Thyroid gland (tissue), 4 donors: Measurements from ENCODE around the gene KMT2B. TPM values are rescaled to one million over a fixed set of nuclear protein-coding genes. Genes with fewer than 3 reads are reported as not detected.
A peak's percentile ranks its signal among the peaks of the same experiment; 100 is the strongest.

Experiments
- DNase-seq, 2 donors: peaks; one replicate each; pipeline ENCODE4 v3.0.0-alpha.2; 2019
- H3K27ac ChIP-seq, 3 donors: fragments of 200-600 bp; sonication (generic); 1 replicate in 2 of 3; 2 replicates in 1 of 3; pipeline ENCODE4 v1.5.1; 2016 to 2019; ENCODE audit warnings: mild to moderate bottlenecking in 1 of 3, moderate library complexity in 1 of 3
- H3K27me3 ChIP-seq: fragments of 200-600 bp; sonication (generic); one replicate; pipeline ENCODE4 v1.5.1; 2019
- H3K36me3 ChIP-seq, 2 donors: fragments of 200-600 bp; sonication (generic); one replicate each; pipeline ENCODE4 v1.5.1; 2016 to 2019
- H3K4me1 ChIP-seq, 2 donors: fragments of 200-600 bp; sonication (generic); one replicate each; pipeline ENCODE4 v1.5.1; 2017 to 2019
- H3K4me3 ChIP-seq, 3 donors: fragments of 200-600 bp; sonication (generic); replicated peaks in 1 of 3; 1 replicate in 2 of 3; 2 replicates in 1 of 3; pipeline ENCODE4 v1.5.1; 2016; ENCODE audit warnings: mild to moderate bottlenecking in 1 of 3
- H3K9me3 ChIP-seq: fragments of 200-600 bp; sonication (generic); one replicate; pipeline ENCODE4 v1.5.1; 2017
- POLR2A ChIP-seq, 2 donors: fragments of 450-650 bp; IDR thresholded peaks; one replicate each; pipeline ENCODE4 v1.6.1; 2017; ENCODE audit warnings: antibody characterized with exemption in 2 of 2, mild to moderate bottlenecking in 2 of 2, moderate library complexity in 1 of 2
- WGBS, 2 donors: methylation state at CpG; one replicate each; pipeline ENCODE4 v1.1.5; 2017; 5-methylcytosine and 5-hydroxymethylcytosine counted together
- intact Hi-C: fragments of 100-400 bp; cut with DNase I; formaldehyde crosslinking; loops from one replicate; pipeline ENCODE4 v1.15.1; 2023
- total RNA-seq, 4 donors: library from RNA; depleted of rRNA; stranded (reverse); fragments of >200 nt; gene quantifications; one replicate each; pipeline ENCODE4 v1.2.3, GENCODE V29; 2016
- TF ChIP-seq, protein P1 (sequence below), 6 experiments: fragments of 200-600 bp in 3 of 6; fragments of 450-650 bp in 3 of 6; sonication (generic) in 3 of 6; IDR thresholded peaks; one replicate each; pipeline ENCODE4 v1.5.1; 2016 to 2019; ENCODE audit warnings: antibody characterized with exemption in 6 of 6, mild to moderate bottlenecking in 2 of 6, inconsistent platforms in 1 of 6, moderate library complexity in 1 of 6

KMT2B gene
- total RNA-seq, 4 donors from 2014 or later, result 12.4 to 29.4 (median 19.7) TPM

GRCh38 chr19:35738021-35738886, 20.5 kb downstream of the KMT2B start:
- Histone ChIP-seq H3K4me1 (peaks cover 15% of the 10 kb centered on the region in 2 donors), H3K9me3 (no peaks in the 10 kb centered on the region), H3K4me3 (no peak overlapping the region), H3K36me3 (peaks cover 22 to 26% of the 10 kb centered on the region in 2 donors), H3K27me3 (no peaks in the 10 kb centered on the region), H3K27ac (no peak overlapping the region)
- WGBS, 2 donors, result 91 to 93% methylated on average over 36 to 37 of the region's 37 CpGs
- TF ChIP-seq POLR2A (IDR thresholded peaks at IDR 0.05), result no peak
- TF ChIP-seq, protein P1, sequence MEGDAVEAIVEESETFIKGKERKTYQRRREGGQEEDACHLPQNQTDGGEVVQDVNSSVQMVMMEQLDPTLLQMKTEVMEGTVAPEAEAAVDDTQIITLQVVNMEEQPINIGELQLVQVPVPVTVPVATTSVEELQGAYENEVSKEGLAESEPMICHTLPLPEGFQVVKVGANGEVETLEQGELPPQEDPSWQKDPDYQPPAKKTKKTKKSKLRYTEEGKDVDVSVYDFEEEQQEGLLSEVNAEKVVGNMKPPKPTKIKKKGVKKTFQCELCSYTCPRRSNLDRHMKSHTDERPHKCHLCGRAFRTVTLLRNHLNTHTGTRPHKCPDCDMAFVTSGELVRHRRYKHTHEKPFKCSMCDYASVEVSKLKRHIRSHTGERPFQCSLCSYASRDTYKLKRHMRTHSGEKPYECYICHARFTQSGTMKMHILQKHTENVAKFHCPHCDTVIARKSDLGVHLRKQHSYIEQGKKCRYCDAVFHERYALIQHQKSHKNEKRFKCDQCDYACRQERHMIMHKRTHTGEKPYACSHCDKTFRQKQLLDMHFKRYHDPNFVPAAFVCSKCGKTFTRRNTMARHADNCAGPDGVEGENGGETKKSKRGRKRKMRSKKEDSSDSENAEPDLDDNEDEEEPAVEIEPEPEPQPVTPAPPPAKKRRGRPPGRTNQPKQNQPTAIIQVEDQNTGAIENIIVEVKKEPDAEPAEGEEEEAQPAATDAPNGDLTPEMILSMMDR (IDR thresholded peaks at IDR 0.05), result no peak
- intact Hi-C loops, result no loop called here
- DNase-seq, result no peak

- Histone ChIP-seq H3K4me1 (peaks cover 15% of the 10 kb centered on the region in 2 donors), H3K9me3 (no peaks in the 10 kb centered on the region), H3K36me3 (peaks cover 22 to 29% of the 10 kb centered on the region in 2 donors), H3K27ac (no peak overlapping the region), H3K27me3 (no peaks in the 10 kb centered on the region), H3K4me3 (no peak overlapping the region)
- WGBS, 2 donors, result 100% methylated on average over 1 to 2 of the region's 2 CpGs
- intact Hi-C loops, result no loop called here
- TF ChIP-seq POLR2A (IDR thresholded peaks at IDR 0.05), result no peak
- TF ChIP-seq, protein P1 (IDR thresholded peaks at IDR 0.05), result no peak
- DNase-seq, result no peak
Observed at GRCh38 chr19:35738887-35739229, 21.1 kb downstream of the KMT2B start.

GRCh38 chr19:35739275-35740107, 21.7 kb downstream of the KMT2B start:
- no peak for DNase-seq
- H3K27ac ChIP-seq, result peak overlapping the region in 1 of 3 donors; percentile 48
- H3K9me3 ChIP-seq, result no peaks in the 10 kb centered on the region
- H3K4me1 ChIP-seq, result peaks cover 20 to 21% of the 10 kb centered on the region in 2 donors
- 73 to 86% methylated on average over 20 to 26 of the region's 29 CpGs for WGBS, 2 donors
- H3K4me3 ChIP-seq, result peak overlapping the region in 1 of 3 donors; percentile 45
- intact Hi-C loops, result no loop called here
- no peak for TF ChIP-seq POLR2A (IDR thresholded peaks at IDR 0.05)
- TF ChIP-seq, protein P1 (IDR thresholded peaks at IDR 0.05), result no peak
- peaks cover 22 to 31% of the 10 kb centered on the region in 2 donors for H3K36me3 ChIP-seq
- no peaks in the 10 kb centered on the region for H3K27me3 ChIP-seq

DNA sequence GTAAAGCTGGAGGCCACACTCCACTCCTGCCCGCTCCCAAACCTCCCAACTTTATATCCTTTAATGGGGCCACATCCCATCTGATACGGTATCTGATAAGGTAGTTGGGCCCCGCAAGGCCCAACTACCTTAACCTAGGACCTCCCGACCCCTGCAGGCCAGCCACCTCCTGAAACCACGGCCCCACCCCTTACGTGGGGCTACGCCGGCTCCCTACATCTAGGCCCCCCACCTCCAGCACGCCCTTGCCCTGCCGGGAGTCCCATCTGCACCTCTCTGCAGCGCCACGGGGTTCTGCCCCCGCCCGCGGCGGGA, 22.3 kb downstream of the KMT2B start:
- no peak for DNase-seq
- Histone ChIP-seq H3K4me1 (peaks cover 20 to 24% of the 10 kb centered on the region in 2 donors), H3K9me3 (no peaks in the 10 kb centered on the region), H3K36me3 (peaks cover 22 to 31% of the 10 kb centered on the region in 2 donors), H3K4me3 (peak overlapping the region in 2 of 3 donors; percentile 45 to 73), H3K27ac (peak overlapping the region in 2 of 3 donors; percentile 29 to 48), H3K27me3 (no peaks in the 10 kb centered on the region)
- TF ChIP-seq, protein P1 (IDR thresholded peaks at IDR 0.05), result no peak
- no peak for TF ChIP-seq POLR2A (IDR thresholded peaks at IDR 0.05)
- 3 to 20% methylated on average over 3 to 16 of the region's 16 CpGs for WGBS, 2 donors
- intact Hi-C loops, result no loop called here
